Gastrocnemius medialis (tissue), 4 donors: Measurements from ENCODE around the gene SRRM3. TPM values are rescaled to one million over a fixed set of nuclear protein-coding genes. Genes with fewer than 3 reads are reported as not detected.

Source experiments
- ATAC-seq, 2 donors: fragments of 150-250 bp; one replicate each; pipeline ENCODE4 v1.9.1; 2016
- DNase-seq, 2 donors: peaks; one replicate each; pipeline ENCODE4 v3.0.0-alpha.2; 2019
- H3K27ac ChIP-seq, 4 donors: fragments of 200-600 bp; sonication (generic); 1 replicate in 1 of 4; 2 replicates in 3 of 4; pipeline ENCODE4 v1.5.1; 2016 to 2018; ENCODE audit warnings: mild to moderate bottlenecking in 2 of 4, moderate library complexity in 1 of 4
- H3K27me3 ChIP-seq, 3 donors: fragments of 200-600 bp; sonication (generic) in 2 of 3; 1 replicate in 1 of 3; 2 replicates in 2 of 3; pipeline versions ENCODE4 v1.5.1 to v1.6.0; 2016 to 2019; ENCODE audit warnings: mild to moderate bottlenecking in 1 of 3, moderate library complexity in 1 of 3
- H3K36me3 ChIP-seq, 2 donors: fragments of 200-600 bp; sonication (generic) in 1 of 2; one replicate each; pipeline ENCODE4 v1.5.1; 2017 to 2018
- H3K4me1 ChIP-seq, 2 donors: fragments of 200-600 bp; sonication (generic) in 1 of 2; one replicate each; pipeline ENCODE4 v1.5.1; 2016 to 2017; ENCODE audit warnings: mild to moderate bottlenecking in 2 of 2
- H3K4me3 ChIP-seq, 4 donors: fragments of 200-600 bp; sonication (generic) in 3 of 4; 1 replicate in 1 of 4; 2 replicates in 3 of 4; pipeline ENCODE4 v1.5.1; 2016 to 2019; ENCODE audit warnings: mild to moderate bottlenecking in 2 of 4
- H3K9me3 ChIP-seq, 3 donors: fragments of 200-600 bp; sonication (generic) in 2 of 3; 1 replicate in 1 of 3; 2 replicates in 2 of 3; pipeline ENCODE4 v1.5.1; 2016 to 2019
- POLR2A ChIP-seq, 2 donors: fragments of 450-650 bp; IDR thresholded peaks; one replicate each; pipeline ENCODE4 v1.6.1; 2017; ENCODE audit warnings: antibody characterized with exemption in 2 of 2, mild to moderate bottlenecking in 2 of 2, moderate library complexity in 2 of 2
- in situ Hi-C, 4 donors: fragments of 200-750 bp; cut with MboI; loops; one replicate each; pipeline versions ENCODE4 v1.15.0 to v1.8.0; 2017; ENCODE audit warnings: low sequenced_read_pairs in 4 of 4
- intact Hi-C: fragments of 100-400 bp; cut with DNase I; formaldehyde crosslinking; loops from one replicate; pipeline ENCODE4 v1.15.1; 2023; ENCODE audit warnings: low total_unique reads
- total RNA-seq, 4 donors: library from RNA; depleted of rRNA; stranded (reverse); fragments of >200 nt; gene quantifications; one replicate each; pipeline versions ENCODE4 v1.1.0 to v1.2.3, GENCODE V29; 2016
- TF ChIP-seq, protein P1 (sequence below), 5 experiments: fragments of 450-650 bp in 3 of 5; fragments of 200-600 bp in 2 of 5; sonication (generic) in 2 of 5; IDR thresholded peaks in 4 of 5; conservative IDR thresholded peaks in 1 of 5; 1 replicate in 4 of 5; 2 replicates in 1 of 5; pipeline ENCODE4 v1.5.1; 2016 to 2019; ENCODE audit warnings: antibody characterized with exemption in 5 of 5, mild to moderate bottlenecking in 3 of 5, moderate library complexity in 3 of 5

The SRRM3 gene
- total RNA-seq, 4 donors from 2014 or later = 0.53 to 1.2 (median 0.84) TPM

DNA sequence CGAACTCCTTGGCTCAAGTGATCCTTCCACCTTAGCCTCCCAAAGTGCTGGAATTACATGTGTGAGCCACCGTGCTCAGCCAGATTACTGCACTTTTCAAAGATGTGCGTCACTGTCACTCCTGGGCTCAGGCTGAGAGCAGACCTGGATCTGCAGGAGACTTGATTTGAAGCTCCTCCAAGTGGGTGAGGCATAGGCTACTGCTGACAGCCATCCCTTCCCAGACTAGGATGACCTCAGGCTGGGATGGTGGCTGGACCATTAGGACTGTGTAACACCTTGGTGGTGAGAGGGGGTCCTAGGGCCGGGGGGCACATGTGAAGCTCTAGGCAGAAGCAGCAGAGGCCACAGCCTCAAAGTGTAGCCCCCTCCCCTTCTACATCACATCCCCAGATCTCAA is 8.2 kb upstream of the SRRM3 start:
- H3K27me3 ChIP-seq = no peaks in the 10 kb centered on the region
- H3K4me3 ChIP-seq = no peak overlapping the region
- no peaks in the 10 kb centered on the region for H3K9me3 ChIP-seq
- no peaks in the 10 kb centered on the region for H3K4me1 ChIP-seq
- intact Hi-C loops = no loop called here
- in situ Hi-C loops = loop anchor here in 1 of 4 donors (25.0 kb wide), 1 partner anchor 219 kb away; the partner anchor contains the start of genes SSC4D and ZP3
- H3K36me3 ChIP-seq = no peaks in the 10 kb centered on the region
- ATAC-seq = no peak
- no peak for DNase-seq
- TF ChIP-seq, protein P1, sequence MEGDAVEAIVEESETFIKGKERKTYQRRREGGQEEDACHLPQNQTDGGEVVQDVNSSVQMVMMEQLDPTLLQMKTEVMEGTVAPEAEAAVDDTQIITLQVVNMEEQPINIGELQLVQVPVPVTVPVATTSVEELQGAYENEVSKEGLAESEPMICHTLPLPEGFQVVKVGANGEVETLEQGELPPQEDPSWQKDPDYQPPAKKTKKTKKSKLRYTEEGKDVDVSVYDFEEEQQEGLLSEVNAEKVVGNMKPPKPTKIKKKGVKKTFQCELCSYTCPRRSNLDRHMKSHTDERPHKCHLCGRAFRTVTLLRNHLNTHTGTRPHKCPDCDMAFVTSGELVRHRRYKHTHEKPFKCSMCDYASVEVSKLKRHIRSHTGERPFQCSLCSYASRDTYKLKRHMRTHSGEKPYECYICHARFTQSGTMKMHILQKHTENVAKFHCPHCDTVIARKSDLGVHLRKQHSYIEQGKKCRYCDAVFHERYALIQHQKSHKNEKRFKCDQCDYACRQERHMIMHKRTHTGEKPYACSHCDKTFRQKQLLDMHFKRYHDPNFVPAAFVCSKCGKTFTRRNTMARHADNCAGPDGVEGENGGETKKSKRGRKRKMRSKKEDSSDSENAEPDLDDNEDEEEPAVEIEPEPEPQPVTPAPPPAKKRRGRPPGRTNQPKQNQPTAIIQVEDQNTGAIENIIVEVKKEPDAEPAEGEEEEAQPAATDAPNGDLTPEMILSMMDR (IDR thresholded peaks at IDR 0.05 in 4 of 5, conservative IDR thresholded peaks at IDR 0.05 in 1 of 5) = no peak
- TF ChIP-seq POLR2A (IDR thresholded peaks at IDR 0.05) = no peak
- no peak overlapping the region for H3K27ac ChIP-seq

DNA sequence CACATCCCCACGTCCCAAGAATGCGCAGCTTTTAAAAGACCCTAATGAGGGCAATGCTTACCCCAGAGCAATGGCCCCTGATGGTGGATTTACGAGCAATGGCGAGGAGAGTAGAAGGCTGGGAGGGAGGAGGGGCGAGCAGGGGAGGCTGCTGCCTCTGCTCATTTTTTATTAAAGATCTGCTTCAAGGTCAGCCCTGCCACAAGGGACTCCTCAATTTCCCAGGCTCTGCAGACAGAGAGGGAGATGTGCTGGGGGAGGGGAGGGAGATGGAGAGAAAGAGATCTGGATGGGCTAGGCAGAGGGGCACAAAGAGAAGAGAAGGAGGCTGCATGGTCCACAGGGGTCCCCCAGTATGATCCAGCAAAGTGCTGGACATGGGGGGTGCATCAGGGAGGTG is 7.8 kb upstream of the SRRM3 start:
- no peaks in the 10 kb centered on the region for H3K9me3 ChIP-seq
- intact Hi-C loops = no loop called here
- H3K27me3 ChIP-seq = no peaks in the 10 kb centered on the region
- H3K4me3 ChIP-seq = no peak overlapping the region
- no peak for DNase-seq
- TF ChIP-seq, protein P1 (IDR thresholded peaks at IDR 0.05 in 4 of 5, conservative IDR thresholded peaks at IDR 0.05 in 1 of 5) = no peak
- TF ChIP-seq POLR2A (IDR thresholded peaks at IDR 0.05) = no peak
- in situ Hi-C loops = loop anchor here in 1 of 4 donors (25.0 kb wide), 1 partner anchor 218 kb away; the partner anchor contains the start of genes SSC4D and ZP3
- H3K36me3 ChIP-seq = no peaks in the 10 kb centered on the region
- no peak overlapping the region for H3K27ac ChIP-seq
- ATAC-seq = no peak
- no peaks in the 10 kb centered on the region for H3K4me1 ChIP-seq

GRCh38 chr7:76196786-76197185 is 4.9 kb upstream of the SRRM3 start:
- H3K9me3 ChIP-seq = no peaks in the 10 kb centered on the region
- TF ChIP-seq, protein P1 (IDR thresholded peaks at IDR 0.05 in 4 of 5, conservative IDR thresholded peaks at IDR 0.05 in 1 of 5) = no peak
- no peak for TF ChIP-seq POLR2A (IDR thresholded peaks at IDR 0.05)
- H3K27ac ChIP-seq = no peak overlapping the region
- no peak for DNase-seq
- no peak overlapping the region for H3K4me3 ChIP-seq
- intact Hi-C loops (no loop called here), in situ Hi-C loops (loop anchor here in 1 of 4 donors (25.0 kb wide), 1 partner anchor 216 kb away; the partner anchor contains the start of genes SSC4D and ZP3)
- H3K27me3 ChIP-seq = peaks cover 0 to 11% (median 9%) of the 10 kb centered on the region in 3 donors
- H3K4me1 ChIP-seq = no peaks in the 10 kb centered on the region
- no peaks in the 10 kb centered on the region for H3K36me3 ChIP-seq
- no peak for ATAC-seq

DNA sequence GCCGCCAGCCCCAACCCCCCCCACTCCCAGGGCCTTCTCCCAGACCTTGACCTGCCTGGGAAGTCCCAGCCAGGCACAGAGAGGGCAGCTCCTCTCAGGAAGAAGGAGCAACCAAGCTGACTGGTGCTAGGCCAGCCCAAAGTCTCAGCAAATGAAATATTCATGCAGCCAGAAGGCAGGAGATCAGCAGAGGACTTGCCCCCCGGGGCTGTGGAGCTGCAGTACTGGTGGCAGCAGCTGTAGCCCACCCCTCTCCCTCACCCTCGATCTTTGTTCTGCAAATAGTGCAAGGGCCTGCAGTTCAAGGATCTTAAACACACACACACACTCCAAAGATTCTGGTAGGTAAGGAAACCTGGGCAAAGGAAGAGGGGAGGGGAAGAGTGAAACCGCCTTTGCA is 3.5 kb upstream of the SRRM3 start:
- H3K36me3 ChIP-seq = no peaks in the 10 kb centered on the region
- TF ChIP-seq POLR2A (IDR thresholded peaks at IDR 0.05) = no peak
- TF ChIP-seq, protein P1 (IDR thresholded peaks at IDR 0.05 in 4 of 5, conservative IDR thresholded peaks at IDR 0.05 in 1 of 5) = no peak
- ATAC-seq = no peak
- DNase-seq = no peak
- no peak overlapping the region for H3K27ac ChIP-seq
- no peak overlapping the region for H3K4me3 ChIP-seq
- intact Hi-C loops (no loop called here), in situ Hi-C loops (loop anchor here in 1 of 4 donors (25.0 kb wide), 1 partner anchor 214 kb away; the partner anchor contains the start of genes SSC4D and ZP3)
- H3K27me3 ChIP-seq = peaks cover 0 to 23% (median 9%) of the 10 kb centered on the region in 3 donors
- no peaks in the 10 kb centered on the region for H3K4me1 ChIP-seq
- no peaks in the 10 kb centered on the region for H3K9me3 ChIP-seq

GRCh38 chr7:76202666-76203030 is 952 bp downstream of the SRRM3 start:
- H3K9me3 ChIP-seq = no peaks in the 10 kb centered on the region
- intact Hi-C loops = no loop called here
- H3K27me3 ChIP-seq = peaks cover 0 to 27% (median 9%) of the 10 kb centered on the region in 3 donors
- H3K27ac ChIP-seq = no peak overlapping the region
- no peak for TF ChIP-seq POLR2A (IDR thresholded peaks at IDR 0.05)
- TF ChIP-seq, protein P1 (IDR thresholded peaks at IDR 0.05 in 4 of 5, conservative IDR thresholded peaks at IDR 0.05 in 1 of 5) = no peak
- in situ Hi-C loops = no loop called here
- no peaks in the 10 kb centered on the region for H3K36me3 ChIP-seq
- DNase-seq (no peak), ATAC-seq (no peak)
- H3K4me3 ChIP-seq = no peak overlapping the region
- no peaks in the 10 kb centered on the region for H3K4me1 ChIP-seq
